ENCODE measurements around the gene NKG7.

- TF ChIP-seq CTCF (IDR thresholded peaks at IDR 0.05; ENCODE audit: borderline replicate concordance, extremely low read depth, low read length, poor library complexity, severe bottlenecking): no peak
- no peak for TF ChIP-seq EZH2 (IDR thresholded peaks at IDR 0.05; ENCODE audit: borderline replicate concordance, low read depth, low read length, severe bottlenecking)
Measured at GRCh38 chr19:51382004-51382403, 9.6 kb upstream of the NKG7 start.

Data from DND-41 (cell line).